Thymus (tissue), 11 donors: ENCODE data around the gene CELA3B. TPM values are rescaled to one million over a fixed set of nuclear protein-coding genes. Genes with fewer than 3 reads are reported as not detected.
"Not testable (repeated sequence)": the region's sequence is repeated elsewhere in the genome, so short reads cannot be mapped to it uniquely, and the experiment has no call there.

Experiments used
- DNase-seq, 9 donors: peaks; one replicate each; pipeline ENCODE4 v3.0.0-alpha.2; 2013; ENCODE audit warnings: low spot score in 9 of 9, low read depth in 6 of 9, missing footprints in 1 of 9
- H3K27ac ChIP-seq, 2 donors: one replicate each; pipeline ENCODE4 v1.5.1; 2013; ENCODE audit warnings: control low read depth in 1 of 2, low read depth in 1 of 2, low read length in 1 of 2, mild to moderate bottlenecking in 1 of 2, moderate library complexity in 1 of 2
- H3K27me3 ChIP-seq, 2 donors: one replicate each; pipeline ENCODE4 v1.5.1; 2013; ENCODE audit warnings: low read length in 1 of 2; ENCODE audit not compliant: control insufficient read depth in 2 of 2, insufficient read depth in 1 of 2
- H3K36me3 ChIP-seq, 2 donors: one replicate each; pipeline ENCODE4 v1.5.1; 2013; ENCODE audit warnings: low read length in 1 of 2, mild to moderate bottlenecking in 1 of 2, moderate library complexity in 1 of 2; ENCODE audit not compliant: control insufficient read depth in 2 of 2, insufficient read depth in 2 of 2
- H3K4me1 ChIP-seq, 2 donors: one replicate each; pipeline ENCODE4 v1.5.1; 2013; ENCODE audit warnings: low read length in 2 of 2; ENCODE audit not compliant: control insufficient read depth in 2 of 2, insufficient read depth in 2 of 2
- H3K4me3 ChIP-seq, 2 donors: one replicate each; pipeline ENCODE4 v1.5.1; 2013; ENCODE audit warnings: low read length in 2 of 2, control low read depth in 1 of 2, mild to moderate bottlenecking in 1 of 2
- H3K9me3 ChIP-seq, 2 donors: one replicate each; pipeline ENCODE4 v1.5.1; 2013; ENCODE audit warnings: low read length in 1 of 2, mild to moderate bottlenecking in 1 of 2; ENCODE audit not compliant: control insufficient read depth in 2 of 2, insufficient read depth in 1 of 2
- WGBS: extraction: QIAGEN DNeasy Blood & Tissue Kit; methylation state at CpG from one replicate; pipeline ENCODE4 v1.1.7; 2013; 5-methylcytosine and 5-hydroxymethylcytosine counted together
- polyA plus RNA-seq: library from polyadenylated mRNA; stranded (reverse); fragments of 200-250 nt; gene quantifications from one replicate; pipeline ENCODE4 v1.2.3, GENCODE V29; 2013
- total RNA-seq: library from RNA; stranded (reverse); fragments of 120-200 nt; gene quantifications from one replicate; pipeline ENCODE4 v1.2.4, GENCODE V29; 2013
- donor health status: healthy.

CELA3B gene
- total and polyA plus RNA-seq, 2 donors: 0.09 to 0.32 TPM

DNA sequence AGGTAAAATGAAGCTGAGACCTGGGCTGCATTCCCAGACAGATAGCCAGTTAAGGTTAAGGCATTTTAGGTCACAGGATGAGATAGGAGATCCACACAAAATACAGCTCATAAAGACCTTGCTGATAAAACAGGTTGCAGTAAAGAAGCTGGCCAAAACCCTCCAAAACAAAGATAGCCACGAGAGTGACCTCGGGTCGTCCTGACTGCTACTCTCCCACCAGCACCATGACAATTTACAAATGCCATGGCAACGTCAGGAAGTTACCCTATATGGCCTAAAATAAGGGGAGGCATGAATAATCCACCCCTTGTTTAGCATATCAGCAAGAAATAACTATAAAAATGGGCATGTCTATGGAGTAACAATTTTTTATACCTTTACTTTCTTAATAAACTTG lies 6.3 kb upstream of the CELA3B start:
- H3K27ac ChIP-seq, DNase-seq, H3K9me3 ChIP-seq, H3K4me3 ChIP-seq, H3K27me3 ChIP-seq, H3K36me3 ChIP-seq, H3K4me1 ChIP-seq: not testable (repeated sequence)
- 87% methylated on average over 4 of the region's 4 CpGs for WGBS

DNA sequence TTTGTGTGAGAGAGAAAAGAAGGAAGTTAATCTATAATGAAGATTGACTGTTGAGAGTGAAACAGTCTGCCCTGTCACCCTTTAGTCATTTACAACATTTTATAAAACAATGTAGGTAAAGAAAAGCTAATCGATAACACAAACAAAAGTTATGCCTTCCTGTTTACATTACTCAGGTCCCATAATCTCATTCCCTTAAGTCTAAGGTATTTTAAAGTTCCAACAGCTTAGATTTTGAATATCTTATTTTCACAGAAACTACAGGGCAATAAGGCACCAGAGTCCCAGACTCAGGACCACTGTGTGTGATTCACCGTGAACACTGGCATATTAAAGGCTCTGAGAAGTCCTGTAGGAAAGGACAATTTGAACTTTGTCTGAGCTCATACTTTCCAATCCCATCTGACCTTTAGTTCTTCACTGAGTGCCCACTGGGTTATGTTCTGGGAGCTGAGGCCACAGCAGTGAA lies 3.8 kb upstream of the CELA3B start:
- H3K27me3 ChIP-seq, H3K36me3 ChIP-seq, H3K4me3 ChIP-seq, H3K9me3 ChIP-seq, H3K4me1 ChIP-seq, H3K27ac ChIP-seq, DNase-seq: not testable (repeated sequence)
- 65% methylated on average over 2 of the region's 2 CpGs for WGBS

DNA sequence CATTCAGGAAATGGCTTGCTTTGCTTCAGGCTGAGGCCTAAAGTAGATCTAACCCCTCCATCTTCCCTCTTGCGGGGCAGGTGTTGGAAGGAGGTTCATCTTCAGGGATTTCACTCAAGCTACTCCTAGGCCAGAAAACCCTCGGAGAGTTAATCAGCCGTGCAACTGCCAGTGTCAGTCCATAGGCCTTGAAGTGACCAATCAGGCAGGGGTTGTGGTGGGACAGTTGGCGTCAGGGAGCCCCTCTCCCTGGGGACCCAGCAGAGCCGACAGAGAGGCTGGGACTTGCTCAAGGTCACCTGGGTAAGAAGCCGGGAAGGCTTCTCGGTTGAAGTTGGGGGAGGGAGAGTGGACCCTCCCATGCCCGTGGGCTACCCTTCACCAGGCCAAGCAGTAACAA lies 2.9 kb upstream of the CELA3B start:
- not testable (repeated sequence) for H3K36me3 ChIP-seq, H3K4me1 ChIP-seq, H3K27me3 ChIP-seq, H3K4me3 ChIP-seq, H3K27ac ChIP-seq, H3K9me3 ChIP-seq, DNase-seq
- WGBS: 96% methylated on average over 7 of the region's 8 CpGs

DNA sequence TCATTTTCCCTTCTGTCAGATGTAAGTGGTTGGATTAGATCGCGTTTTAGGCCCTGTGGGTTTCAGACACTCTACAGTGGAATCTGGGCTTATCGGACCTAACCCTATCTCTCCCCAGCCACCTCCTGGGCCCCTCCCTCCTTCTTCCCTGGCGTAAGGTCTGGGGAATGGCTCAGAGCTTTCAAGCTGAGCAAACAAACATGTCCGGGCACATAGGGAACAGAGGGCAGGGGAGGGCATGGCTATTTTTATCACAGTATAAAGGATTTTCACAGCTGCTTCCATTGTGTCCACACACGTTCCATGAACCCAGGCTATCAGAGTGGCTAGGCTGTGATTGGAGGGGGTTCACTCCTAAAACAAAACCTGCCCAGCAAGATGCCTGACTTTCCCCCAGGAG lies 2.1 kb upstream of the CELA3B start:
- DNase-seq, H3K4me1 ChIP-seq, H3K27me3 ChIP-seq, H3K4me3 ChIP-seq, H3K9me3 ChIP-seq, H3K27ac ChIP-seq, H3K36me3 ChIP-seq: not testable (repeated sequence)
- WGBS: 97% methylated on average over 6 of the region's 6 CpGs

DNA sequence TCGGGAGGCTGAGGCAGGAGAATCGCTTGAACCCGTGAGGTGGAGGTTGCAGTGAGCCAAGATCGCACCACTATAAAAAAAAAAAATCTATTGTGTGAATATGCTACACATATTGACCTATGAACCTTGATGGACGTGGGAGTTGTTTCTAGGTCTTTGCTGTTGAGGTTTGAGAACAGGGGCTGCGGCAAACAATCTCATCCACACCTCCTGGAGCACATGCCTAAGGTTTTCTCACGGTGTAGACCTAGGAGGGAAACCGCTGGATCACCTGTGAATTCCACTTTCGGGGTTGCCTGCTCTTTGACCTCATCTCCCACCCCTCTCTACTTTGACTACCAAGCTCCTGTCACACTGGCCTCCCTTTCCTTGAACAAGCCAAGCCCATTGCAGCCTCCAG lies 1.5 kb upstream of the CELA3B start:
- H3K27ac ChIP-seq: not testable (repeated sequence)
- WGBS: 97% methylated on average over 9 of the region's 9 CpGs

DNA sequence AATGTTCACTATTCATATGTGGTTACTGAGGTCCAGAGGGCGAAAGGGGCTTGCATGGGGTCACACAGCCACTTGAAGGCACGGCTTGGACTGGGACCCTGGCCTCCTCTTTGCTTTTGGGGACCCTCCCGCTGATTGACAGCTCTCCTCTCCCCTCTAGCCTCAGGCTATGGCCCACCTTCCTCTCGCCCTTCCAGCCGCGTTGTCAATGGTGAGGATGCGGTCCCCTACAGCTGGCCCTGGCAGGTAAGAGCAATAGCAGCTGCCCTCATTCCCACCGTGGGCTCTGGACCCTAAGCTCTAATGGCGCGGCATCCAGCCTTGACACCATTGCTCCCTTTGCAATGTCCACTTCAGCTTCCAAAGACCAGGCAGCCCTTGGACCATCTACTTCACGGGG lies 1.4 kb downstream of the CELA3B start:
- not testable (repeated sequence) for H3K4me3 ChIP-seq, H3K27ac ChIP-seq, DNase-seq, H3K4me1 ChIP-seq, H3K27me3 ChIP-seq, H3K9me3 ChIP-seq, H3K36me3 ChIP-seq
- 97% methylated on average over 11 of the region's 11 CpGs for WGBS

More for the DNA sequence above, 1.5 kb upstream of the CELA3B start:
- H3K9me3 ChIP-seq, H3K4me1 ChIP-seq, H3K4me3 ChIP-seq, H3K27me3 ChIP-seq, H3K36me3 ChIP-seq, DNase-seq: not testable (repeated sequence)

DNA sequence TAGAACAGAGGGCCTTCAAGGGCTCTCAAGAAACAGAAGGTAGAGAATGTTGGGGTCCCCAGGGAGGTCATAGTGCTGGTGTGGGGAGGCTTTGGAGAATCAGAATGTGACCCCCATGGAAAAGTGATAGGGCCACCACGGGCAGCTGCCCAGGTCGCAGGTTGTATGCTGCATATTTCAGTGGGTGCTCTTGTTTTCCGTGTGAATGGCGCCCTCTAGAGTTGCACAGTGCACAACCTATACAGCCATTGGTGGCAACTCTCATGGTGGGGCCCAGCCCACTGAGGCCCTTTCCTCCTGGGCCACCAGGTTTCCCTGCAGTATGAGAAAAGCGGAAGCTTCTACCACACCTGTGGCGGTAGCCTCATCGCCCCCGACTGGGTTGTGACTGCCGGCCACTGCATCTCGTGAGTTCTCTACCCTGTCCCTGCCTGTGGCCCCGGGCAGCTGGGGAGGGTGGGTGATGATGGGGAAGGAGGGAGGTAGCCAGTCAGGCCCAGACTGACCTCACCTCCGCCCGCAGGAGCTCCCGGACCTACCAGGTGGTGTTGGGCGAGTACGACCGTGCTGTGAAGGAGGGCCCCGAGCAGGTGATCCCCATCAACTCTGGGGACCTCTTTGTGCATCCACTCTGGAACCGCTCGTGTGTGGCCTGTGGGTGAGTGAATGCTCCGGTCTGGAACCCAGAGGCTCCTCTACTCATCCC lies 3.8 kb downstream of the CELA3B start:
- not testable (repeated sequence) for H3K27ac ChIP-seq, H3K27me3 ChIP-seq, H3K36me3 ChIP-seq, DNase-seq, H3K4me1 ChIP-seq, H3K9me3 ChIP-seq, H3K4me3 ChIP-seq
- WGBS: 82% methylated on average over 21 of the region's 21 CpGs

DNA sequence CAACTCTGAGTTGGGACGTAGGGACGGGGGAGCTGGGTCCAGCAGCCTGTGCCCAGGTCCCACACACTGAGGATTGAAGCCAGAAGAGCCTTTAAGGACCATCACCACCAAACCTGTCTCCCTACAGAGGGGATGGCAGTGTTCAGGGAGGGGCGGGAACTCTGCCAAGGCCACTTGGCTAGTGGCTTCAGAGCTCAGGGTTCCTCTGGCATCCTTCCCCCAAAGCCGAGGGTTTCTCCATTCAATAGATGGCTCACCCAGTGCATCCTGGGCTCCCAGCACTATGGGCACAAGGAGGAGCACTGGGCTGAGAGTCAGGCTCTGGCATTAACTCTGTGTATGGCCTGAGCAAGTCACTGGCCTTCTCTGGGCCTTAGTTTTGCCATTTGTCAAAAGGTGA lies 4.4 kb downstream of the CELA3B start:
- not testable (repeated sequence) for DNase-seq, H3K36me3 ChIP-seq, H3K4me3 ChIP-seq, H3K27me3 ChIP-seq, H3K27ac ChIP-seq, H3K9me3 ChIP-seq, H3K4me1 ChIP-seq
- WGBS: over 99% methylated on average over 4 of the region's 4 CpGs

DNA sequence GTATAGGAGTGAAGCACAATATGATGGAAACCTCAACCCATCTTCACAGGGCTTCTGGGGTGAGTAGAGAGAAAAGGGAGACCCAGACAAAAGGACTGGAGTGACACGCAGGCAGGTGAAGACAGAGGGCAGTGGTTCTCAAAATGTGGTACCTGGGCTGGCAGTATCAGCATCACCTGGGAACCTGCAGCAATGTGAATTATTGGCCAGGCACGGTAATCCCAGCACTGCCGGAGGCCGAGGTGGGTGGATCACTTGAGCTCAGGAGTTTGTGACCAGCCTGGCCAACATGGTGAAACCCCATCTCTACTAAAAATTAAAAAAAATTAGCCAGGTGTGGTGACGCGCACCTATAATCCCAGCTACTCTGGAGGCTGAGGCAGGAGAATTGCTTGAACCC lies 5.3 kb downstream of the CELA3B start:
- not testable (repeated sequence) for H3K4me3 ChIP-seq, H3K27me3 ChIP-seq, H3K36me3 ChIP-seq, H3K9me3 ChIP-seq, H3K27ac ChIP-seq, DNase-seq, H3K4me1 ChIP-seq
- WGBS: 89% methylated on average over 6 of the region's 6 CpGs

DNA sequence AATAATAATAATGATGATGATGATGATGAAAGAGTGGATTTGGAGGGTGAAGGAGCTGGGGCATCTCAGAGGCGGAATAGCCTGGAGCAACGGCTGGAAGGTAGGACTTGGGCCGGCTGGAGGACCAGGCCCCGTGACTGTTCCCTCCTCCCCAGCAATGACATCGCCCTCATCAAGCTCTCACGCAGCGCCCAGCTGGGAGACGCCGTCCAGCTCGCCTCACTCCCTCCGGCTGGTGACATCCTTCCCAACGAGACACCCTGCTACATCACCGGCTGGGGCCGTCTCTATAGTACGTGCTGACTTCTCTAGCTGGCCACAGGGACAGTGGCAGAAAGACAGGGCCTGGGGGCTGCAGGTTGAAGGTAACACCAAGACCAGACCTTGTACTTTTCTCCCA lies 6.7 kb downstream of the CELA3B start:
- not testable (repeated sequence) for H3K36me3 ChIP-seq, H3K27ac ChIP-seq, H3K27me3 ChIP-seq, DNase-seq, H3K4me1 ChIP-seq, H3K9me3 ChIP-seq, H3K4me3 ChIP-seq
- 91% methylated on average over 11 of the region's 15 CpGs for WGBS
